ENCODE data around the gene RBBP4.
"Not testable (repeated sequence)": the region's sequence is repeated elsewhere in the genome, so short reads cannot be mapped to it uniquely, and the experiment has no call there.

Gene RBBP4

DNA sequence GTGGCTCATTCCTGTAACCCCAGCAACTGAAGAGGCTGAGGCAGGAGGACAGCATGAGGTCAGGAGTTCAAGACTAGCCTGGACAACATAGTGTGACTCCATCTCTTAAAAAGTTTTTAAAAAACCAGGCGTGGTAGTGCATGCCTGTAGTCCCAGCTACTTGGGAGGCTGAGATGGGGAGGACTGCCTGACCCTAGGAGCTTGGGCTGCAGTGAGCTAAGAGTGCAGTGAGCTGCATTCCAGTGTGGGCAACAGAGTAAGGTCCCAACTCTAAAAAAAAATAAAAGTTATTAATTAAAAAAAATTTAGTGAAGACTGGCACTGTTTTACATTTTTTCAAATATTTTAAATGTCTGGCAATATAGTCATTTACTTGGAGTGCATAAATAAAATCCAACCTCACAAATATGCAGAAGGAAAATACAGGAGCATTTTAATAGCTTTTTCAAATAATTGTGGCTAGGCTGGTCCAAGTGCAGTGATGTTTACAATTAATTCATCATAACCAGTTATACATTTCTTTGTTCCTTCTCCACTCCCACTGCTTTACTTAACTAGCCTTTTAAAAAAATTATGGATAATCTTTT is 11.4 kb upstream of the RBBP4 start:
- no peak for DNase-seq (ENCODE audit: low spot score)

DNA sequence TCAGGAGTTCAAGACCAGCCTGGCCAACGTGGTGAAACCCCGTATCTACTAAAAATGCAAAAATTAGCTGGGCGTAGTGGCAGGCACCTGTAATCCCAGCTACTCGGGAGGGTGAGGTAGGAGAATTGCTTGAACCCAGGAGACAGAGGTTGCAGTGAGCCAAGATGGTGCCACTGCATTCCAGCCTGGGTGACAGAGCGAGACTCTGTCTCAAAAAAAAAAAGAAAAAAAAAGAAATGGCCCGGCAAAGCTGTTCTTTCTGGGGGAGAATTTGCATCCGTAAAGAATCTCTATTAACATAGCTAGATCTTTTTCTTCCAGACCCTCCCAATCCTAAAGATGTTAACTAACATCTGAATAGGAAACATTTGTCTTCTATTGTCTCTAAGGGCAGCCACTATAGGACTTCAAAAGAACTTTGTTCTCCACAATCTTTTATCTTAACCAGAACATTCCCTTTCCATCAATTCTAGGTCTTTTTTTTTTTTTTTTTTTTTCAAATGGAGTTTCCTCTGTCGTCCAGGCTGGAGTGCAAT is 8.6 kb upstream of the RBBP4 start:
- DNase-seq (ENCODE audit: low spot score), result not testable (repeated sequence)

DNA sequence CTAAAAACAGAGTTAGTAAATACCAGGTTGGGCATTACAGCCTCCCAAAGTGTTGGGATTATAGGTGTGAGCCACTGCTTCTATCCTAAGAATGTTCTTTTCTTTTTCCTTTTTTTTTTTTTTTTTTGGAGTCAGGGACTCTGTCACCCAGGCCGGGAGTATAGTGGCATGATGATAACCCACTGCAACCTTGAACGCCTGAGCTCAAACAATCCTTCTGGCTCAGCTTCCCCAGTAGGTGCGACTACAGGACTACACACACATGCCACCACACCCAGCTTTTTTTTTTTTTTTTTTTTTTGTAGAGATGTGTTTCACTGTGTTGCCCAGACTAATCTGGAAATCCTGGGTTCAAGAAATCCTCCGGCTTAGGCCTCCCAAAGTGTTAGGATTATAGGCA is 6.6 kb upstream of the RBBP4 start:
- no peak for DNase-seq (ENCODE audit: low spot score)

DNA sequence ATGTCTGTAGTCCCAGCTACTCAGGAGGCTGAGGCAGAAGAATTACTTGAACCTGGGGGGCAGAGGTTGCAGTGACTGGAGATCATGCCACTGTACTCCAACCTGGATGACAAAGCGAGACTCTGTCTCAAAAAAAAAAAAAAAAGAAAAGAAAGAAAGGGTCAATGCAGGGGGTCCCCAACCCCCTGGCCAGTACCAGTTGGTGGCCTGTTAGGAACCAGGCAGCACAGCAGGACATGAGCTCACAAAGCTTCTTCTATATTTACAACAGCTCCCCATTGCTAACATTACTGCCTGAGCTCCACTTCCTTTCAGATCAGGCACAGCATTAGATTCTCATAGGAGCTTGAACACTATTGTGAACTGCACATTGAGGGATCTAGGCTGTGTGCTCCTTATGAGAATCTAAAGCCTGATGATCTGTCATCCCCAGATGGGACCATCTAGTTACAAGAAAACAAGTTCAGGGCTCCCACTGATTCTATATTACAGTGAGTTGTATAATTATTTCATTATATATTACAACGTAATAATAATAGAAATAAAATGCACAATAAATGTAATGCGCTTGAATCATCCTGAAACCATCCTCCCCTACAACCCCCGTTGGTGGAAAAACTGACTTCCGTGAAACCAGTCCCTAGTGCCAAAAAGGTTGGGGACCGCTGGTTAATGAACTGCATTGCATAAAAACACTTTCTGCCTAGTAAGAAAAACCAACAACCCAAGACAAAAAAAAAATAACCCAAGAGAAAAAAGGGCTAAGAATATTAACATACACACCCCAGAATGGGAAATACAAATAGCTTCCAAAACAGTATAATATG is 3.5 kb upstream of the RBBP4 start:
- no peak for DNase-seq (ENCODE audit: low spot score)

DNA sequence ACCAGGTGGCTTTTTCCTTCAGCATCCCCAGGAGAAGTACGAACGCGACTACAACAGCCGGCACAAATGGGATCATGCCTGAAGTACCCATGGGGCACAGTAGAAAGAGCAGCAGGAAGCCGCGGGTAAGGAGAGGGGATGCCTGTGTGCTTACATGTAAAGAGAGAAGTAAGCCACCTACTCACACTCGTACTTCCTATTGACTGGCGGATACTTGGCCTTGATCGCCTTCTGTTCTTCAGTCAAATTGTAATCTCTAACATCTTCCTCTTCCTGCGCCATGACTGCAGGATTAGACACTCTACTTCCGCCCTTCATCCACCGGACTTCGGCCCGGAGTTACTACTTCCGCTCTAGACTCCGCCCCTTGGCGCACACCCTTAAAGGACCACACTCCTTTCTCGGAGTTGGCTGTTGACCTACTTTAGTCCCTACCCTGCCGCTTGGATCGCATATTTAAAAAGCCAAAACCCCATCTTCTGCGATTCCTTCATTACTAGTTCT is 708 bp upstream of the RBBP4 start, which contains the start of gene ZBTB8OS:
Gene ZBTB8OS, minus strand, starts transcription at position 303 of the 504 bp plus-strand sequence. Its CDS starts 21 bp downstream, at position 282.
- DNase-seq (ENCODE audit: low spot score), result peak; percentile 97

DNA sequence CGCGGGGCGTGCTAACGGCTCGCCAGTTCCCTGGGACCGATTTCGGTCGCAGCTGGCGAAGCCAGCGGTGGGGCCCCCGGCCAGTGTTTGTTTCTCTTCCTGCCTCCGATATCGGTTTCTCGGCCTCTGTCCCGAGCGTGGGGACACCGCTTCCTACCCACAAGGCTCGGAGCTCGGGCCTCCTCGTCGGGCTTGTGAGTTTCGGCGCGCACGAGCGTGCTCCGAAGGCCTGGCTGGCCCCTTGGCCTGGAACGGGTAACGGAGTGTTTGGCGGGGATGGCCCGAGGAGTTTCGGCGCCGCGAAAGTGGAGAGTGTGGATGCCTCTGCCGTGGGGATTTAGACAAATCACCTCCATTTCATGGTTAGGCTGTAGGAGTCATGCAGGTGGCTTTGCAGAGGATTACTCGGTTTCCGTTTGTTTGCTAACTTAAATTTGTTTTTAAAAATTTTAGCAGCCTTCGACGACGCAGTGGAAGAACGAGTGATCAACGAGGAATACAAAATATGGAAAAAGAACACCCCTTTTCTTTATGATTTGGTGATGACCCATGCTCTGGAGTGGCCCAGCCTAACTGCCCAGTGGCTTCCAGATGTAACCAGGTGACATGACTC is 559 bp downstream of the RBBP4 start:
- DNase-seq (ENCODE audit: low spot score), result peak; percentile 27

DNA sequence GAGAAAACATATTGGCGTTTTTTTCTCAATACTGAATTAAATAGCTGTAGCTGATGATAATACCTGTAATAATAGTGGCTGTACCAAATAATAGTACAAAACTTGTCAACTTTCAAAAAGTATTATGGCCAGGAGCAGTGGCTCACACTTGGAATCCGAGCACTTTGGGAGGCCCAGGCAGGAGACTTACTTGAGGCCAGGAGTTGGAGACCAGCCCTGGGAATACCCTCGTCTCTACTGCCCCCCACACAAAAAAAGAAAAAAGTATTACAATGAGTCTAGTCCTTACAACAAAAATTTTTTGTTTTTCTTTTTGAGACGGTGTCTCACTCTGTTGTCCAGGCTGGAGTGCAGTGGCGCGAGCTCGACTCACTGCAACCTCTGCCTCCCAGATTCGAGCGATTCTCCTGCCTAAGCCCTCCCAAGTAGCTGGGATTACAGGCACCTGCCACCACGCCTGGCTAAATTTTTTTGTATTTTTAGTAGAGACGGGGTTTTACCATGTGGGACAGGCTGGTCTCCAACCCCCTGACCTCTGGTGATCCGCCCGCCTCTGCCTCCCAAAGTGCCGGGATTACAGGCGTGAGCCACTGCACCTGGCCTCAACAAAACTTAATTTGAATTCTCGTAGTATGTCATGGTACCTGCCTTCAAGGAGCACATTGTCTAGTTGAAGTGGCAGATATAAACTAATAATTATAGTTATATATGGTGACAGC is 1.4 kb downstream of the RBBP4 start:
- DNase-seq (ENCODE audit: low spot score), result no peak

DNA sequence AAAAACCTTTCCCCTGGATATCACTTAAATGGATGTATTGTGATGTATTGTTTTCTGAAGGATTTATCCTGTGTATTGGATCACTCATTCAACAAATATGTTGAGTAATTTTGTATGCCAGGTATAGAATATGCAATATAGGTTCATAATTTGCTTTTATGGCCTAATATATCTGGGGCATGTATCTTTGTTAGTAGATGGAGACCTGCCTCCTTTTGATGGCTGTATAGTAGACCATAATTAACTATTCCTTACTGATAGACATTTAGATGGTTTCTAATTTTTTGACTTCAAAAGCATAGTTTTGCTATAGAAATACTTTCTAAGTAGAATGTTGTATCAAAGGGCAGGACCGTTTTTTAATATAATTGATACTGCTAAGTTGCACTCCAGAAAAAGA is 8.6 kb downstream of the RBBP4 start:
- DNase-seq (ENCODE audit: low spot score), result no peak

DNA sequence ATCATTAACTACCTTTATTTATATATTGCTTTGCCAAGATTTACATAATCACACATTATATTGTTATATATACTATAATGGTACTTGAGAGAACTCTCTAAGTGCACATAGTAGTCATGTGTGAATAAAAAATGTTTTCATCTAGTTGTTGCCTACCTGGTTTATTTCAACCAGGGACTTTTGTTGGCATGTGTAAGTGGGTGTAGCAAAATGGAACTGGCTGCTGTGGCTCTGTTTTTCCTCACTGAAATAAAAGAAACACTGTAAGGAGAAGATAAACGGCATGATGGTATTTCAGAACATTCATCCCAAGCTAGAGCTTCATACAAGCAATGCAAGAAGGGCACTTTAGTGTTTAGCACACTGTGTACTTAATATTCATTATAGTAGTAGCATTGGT is 14.9 kb downstream of the RBBP4 start:
- no peak for DNase-seq (ENCODE audit: low spot score)

DNA sequence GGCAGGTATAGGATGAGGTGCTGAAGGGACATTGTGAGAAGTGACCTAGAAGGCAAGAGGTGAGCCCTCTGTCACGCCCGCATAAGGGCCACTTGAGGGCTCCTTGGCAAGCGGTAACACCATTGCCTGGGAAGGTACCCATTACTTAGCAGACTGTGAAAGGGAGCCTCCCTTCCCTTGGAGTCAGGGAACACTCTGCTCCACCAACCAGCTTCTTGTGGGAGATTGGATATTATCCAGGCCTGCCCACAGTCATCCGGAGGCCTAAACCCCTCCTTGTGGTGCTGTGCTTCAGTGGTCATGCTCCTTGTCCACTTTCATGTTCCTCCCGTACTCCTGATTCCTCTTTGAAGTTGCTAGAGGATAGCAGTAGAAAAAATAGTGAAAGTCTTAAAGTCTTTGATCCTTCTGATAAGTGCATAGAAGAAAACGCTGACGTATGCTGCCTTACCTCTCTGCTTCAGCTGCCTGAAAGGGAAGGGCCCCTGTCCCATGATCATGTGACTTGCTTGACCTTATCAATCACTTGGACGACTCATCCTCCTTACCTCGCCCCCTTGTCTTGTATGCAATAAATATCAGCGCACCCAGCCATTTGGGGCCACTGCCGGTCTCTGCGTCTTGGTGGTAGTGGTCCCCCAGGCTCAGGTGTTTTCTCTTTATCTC is 16.0 kb downstream of the RBBP4 start:
- no peak for DNase-seq (ENCODE audit: low spot score)

DNA sequence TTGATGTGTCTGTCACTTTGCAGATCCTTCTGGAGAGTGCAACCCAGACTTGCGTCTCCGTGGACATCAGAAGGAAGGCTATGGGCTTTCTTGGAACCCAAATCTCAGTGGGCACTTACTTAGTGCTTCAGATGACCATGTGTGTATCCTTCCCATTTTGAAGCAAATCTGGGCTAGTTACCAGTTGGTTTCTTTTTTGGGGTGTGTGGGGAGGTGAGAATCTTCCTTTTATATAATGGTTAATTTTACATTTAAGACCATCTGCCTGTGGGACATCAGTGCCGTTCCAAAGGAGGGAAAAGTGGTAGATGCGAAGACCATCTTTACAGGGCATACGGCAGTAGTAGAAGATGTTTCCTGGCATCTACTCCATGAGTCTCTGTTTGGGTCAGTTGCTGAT is 17.7 kb downstream of the RBBP4 start:
- DNase-seq (ENCODE audit: low spot score), result not testable (repeated sequence)

DNA sequence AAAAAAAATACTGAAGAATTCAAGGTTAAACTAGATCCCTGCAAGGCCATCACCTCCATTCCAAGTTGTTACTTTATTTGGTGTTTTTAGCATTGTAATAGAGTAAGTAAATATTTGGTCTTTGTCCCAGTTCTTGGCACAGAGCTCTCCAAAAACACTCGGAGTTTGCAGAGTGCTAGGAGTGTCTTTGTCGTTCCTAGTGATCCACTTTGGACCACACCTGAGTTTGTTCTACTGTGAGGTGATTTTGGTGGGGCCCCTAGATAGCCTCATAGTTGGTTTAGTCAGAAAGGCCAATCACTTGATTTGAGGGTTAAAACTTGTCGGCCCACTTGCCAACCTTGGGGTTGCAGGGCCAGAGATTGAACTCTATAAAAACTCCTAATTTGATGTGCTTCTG is 25.9 kb downstream of the RBBP4 start:
- no peak for DNase-seq (ENCODE audit: low spot score)

DNA sequence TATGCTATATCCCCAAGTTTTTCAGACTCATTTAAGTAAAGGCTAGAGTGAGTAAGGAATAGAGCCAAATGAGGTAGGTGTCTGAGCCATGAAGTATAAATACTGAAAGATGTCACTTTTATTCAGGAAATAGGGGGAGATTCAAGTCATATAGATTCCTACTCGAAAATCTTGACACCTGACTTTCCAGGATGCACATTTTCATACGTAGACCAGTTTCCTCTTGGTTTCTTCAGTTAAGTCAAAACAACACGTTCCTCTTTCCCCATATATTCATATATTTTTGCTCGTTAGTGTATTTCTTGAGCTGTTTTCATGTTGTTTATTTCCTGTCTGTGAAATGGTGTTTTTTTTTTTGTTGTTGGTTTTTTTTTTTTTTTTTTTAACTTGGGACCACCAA is 29.0 kb downstream of the RBBP4 start:
- not testable (repeated sequence) for DNase-seq (ENCODE audit: low spot score)

DNA sequence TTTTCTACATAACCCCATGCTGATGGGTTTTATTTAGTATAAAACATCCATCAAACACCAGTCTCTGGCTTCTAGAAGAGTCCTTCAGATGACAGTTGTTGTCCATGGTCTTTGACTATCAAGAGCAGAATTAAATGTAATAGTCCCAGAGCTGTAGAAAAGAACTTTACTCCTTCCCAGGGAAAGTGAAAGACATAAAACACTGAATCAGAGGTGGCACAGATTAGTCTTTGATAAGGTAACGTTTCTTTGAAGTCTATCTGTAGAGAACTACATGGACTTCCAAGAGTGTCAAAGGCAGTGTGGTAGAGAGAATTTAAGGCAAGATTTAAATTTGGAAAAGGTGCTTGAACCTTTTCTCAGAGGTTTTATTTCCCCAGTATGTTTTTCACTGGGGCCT is 29.6 kb downstream of the RBBP4 start:
- DNase-seq (ENCODE audit: low spot score), result no peak

DNA sequence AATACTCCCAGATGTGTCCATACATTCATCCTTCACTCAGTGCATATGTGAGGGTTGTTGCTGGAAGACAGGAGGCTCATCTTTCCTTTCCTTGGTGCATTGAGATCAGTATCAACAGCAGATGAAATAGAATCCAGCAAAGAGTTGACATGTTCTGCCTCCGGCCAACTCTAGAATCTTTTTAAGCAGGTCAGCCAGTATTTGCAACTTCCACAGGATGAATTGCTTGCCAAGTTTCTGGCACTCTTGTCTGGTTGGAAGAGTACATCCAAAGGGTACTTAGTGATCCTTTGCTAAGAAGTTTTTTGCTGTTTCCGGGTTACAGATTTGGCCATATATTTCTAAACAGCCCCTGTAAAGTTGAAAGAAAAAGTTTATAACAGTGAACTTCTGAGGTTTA is 30.5 kb downstream of the RBBP4 start:
- DNase-seq (ENCODE audit: low spot score), result peak; percentile 30

DNA sequence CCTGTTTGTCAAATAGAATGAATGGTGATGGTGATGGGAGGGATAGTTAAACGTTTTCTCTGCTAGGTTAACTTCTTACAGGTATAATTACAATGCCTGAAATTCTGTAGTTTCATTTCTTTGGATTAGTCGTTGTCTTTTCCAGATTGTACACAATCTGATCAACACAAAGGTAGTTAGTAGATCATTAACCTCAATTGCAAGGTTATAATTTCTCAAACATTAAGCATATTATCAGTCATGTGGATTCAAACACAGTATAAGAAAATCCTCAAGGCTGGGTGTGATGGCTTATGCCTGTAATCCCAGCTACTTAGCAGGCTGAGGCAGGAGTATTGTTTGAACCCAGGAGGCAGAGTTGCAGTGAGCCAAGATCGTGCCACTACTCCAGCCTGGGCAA is 31.0 kb downstream of the RBBP4 start:
- DNase-seq (ENCODE audit: low spot score), result no peak

DNA sequence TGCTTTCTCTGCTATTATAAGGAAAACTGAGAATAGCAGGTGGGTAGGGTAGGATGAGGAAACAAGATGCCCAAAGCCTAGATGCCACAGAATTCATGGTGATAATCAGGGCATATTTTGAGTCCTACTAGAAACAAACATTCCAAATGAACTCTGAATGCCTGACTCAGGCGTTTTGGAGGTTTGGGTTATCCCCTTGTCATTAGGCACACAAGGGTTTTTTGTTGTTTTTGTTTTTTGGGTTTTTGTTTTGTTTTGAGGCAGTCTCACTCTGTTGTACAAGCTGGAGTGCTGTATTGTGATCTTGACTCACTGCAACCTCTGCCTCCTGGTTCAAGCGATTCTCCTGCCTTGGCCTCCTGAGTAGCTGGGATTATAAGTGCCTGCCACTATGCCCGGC is 32.4 kb downstream of the RBBP4 start:
- DNase-seq (ENCODE audit: low spot score), result no peak

DNA sequence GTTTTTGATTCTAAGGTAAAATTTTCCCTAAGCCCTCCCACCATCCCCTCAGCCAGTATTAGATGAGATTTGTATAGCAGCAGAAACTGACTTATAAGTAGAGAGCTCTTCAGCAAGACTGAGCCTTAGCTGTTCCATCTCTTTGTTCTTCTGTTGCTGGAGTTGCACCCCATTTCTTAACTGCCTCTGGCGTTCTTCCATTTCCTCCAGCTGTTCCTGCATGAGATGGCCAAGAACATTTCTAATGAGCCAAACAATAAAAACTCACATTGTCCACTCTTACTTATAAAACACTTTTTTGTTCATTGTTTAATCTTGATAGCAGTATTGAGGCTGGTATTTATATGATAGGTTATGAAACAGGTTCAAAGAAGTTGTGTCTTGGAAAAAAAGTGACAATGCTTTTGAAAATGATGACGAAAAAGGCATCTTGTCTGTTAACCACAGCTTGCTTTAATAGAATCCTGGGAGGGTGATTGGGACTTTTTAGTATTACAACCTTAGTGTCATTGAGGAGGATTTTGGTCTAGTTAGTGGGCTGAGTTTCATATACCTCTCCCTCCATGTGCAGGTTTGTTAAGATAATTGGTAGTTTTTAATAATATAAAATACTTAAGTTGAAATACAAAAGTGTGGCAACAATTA is 33.3 kb downstream of the RBBP4 start:
- DNase-seq (ENCODE audit: low spot score), result peak; percentile 54

DNA sequence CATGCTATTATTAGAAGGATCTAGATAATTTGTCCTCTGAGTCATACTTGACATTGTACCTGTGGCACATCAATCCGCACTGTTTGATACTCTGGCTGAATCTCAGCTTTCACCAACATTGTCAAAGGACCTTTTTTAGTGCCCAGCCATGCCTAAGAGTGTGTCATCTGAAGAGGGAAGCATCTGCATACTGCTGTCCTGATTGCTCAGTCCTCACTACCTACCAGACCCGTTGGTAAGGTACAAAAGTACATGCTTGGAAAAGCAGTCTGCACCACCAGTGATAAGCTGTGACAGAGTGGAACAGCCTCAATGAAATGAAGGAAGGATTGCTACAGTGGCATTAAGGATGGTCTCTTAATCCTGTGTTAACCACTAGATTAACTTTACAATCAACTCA is 34.5 kb downstream of the RBBP4 start:
- no peak for DNase-seq (ENCODE audit: low spot score)

DNA sequence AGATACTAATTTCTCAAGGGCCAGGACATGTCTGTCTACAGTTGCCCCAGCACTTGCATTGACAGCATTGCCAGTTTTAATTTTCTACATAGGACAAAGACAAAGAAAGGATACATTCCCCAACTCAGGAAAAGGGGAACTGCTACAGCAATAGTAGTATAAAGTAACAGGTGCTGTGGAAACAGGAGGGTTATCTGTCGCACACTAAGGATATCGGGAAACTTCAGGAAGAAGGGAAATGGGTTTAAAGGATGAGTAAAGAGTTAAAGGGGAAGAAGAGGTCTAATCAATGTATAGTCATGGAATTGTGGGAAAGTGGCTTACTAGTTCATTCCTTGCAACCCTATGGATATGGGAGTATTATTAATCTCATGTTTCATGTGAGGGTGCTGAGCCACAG is 35.4 kb downstream of the RBBP4 start:
- no peak for DNase-seq (ENCODE audit: low spot score)
